Medulla oblongata (tissue), 1 donor: ENCODE measurements around the gene RNF19B.
"Not testable (repeated sequence)": the region's sequence is repeated elsewhere in the genome, so short reads cannot be mapped to it uniquely, and the experiment has no call there.

ENCODE experiments used
- DNase-seq: peaks from one replicate; pipeline ENCODE4 v3.0.0-alpha.2; 2015; ENCODE audit errors: extremely low spot score

RNF19B gene

GRCh38 chr1:32964461-32965250, at the start of gene RNF19B:
RNF19B (minus strand) TSS chr1:32964809; CDS start chr1:32964685, 124 bp downstream.
- peak; percentile 96 for DNase-seq

GRCh38 chr1:33013791-33014190, 49.2 kb upstream of the RNF19B start:
- DNase-seq: no peak

GRCh38 chr1:33012165-33012564, 47.6 kb upstream of the RNF19B start:
- DNase-seq: no peak

GRCh38 chr1:33010932-33011731, 46.5 kb upstream of the RNF19B start:
- peak; percentile 85 for DNase-seq

GRCh38 chr1:33009561-33009960, 45.0 kb upstream of the RNF19B start:
- no peak for DNase-seq

DNA sequence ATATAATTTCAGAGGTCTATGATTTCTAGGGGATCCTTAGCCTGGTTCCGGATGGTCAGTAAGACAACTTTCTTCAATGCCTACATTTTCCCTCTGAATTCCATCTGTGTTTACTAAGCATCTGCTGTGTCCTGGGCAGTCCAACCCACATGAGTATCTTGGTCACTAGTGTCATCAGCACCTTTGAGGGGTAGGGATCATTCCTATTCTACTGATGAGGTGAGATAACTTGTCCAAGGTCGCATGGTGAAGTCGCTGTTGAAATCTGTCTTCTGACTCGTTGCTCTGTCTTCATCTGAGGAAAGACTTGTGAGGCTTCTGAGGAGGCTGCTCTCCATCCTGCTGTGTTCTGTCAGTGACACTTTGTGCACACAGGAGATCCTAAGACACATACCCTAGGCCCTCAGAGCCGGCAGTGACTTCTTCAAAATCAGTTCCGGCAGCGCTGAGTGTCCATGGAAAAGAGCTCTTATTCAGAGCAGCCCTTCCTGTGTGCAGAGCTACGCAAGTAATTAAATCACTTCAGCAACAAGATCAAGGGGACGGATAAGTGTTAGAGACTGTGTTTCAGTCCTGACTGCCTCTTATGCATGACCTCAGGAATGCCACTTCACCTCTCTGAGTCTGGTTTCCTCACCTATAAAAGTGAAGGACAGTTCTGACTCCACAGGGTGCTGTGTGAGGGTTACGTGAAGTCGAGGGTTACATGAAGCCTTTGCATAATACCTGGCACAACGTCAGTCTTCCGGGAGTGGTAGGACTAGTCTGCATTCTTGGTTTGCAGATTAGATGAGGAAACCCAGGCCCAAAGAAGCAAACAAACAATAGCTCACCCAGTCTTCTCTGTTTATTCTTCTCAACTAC, 43.7 kb upstream of the RNF19B start:
- DNase-seq: no peak

DNA sequence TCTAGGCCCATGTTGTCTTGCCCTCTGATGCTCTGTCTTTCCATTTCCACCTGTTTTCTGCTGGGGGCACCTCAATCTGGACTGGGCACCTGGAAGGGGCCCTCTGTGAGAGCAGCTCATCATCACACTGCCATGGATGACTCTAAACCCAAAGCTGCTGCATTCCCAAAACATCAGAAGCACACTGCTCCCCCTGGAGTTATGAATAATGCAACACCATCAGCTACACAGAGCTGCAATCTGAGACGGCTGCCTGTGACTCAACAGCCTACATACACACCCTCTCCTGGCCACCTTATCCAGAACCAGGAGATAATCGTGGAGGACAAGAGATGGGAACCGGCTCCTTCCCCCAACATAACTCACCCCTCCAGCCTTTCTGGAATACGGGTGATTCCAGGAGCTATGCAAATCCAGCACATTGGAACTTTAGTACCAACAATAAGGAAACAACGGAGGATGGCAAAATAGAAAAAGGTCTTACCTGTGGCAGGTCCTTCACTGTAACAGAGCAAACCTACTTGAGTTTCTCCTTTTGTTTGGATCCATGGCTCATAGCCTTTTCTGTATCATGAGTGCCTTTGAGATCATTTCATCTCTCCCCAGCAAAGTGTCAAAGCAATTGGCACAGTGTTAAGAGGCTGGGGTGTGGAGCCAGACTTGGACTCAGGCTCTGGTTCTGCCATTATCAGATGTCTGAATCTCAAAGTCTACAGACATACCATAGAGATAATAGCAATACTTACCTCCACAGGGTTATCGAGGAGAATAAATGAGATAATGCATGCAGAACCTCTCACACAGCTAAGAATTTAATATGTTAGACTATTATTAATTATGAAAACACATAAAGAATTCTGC, 42.8 kb upstream of the RNF19B start:
- DNase-seq: no peak

GRCh38 chr1:33005838-33006421, 41.3 kb upstream of the RNF19B start:
- no peak for DNase-seq

DNA sequence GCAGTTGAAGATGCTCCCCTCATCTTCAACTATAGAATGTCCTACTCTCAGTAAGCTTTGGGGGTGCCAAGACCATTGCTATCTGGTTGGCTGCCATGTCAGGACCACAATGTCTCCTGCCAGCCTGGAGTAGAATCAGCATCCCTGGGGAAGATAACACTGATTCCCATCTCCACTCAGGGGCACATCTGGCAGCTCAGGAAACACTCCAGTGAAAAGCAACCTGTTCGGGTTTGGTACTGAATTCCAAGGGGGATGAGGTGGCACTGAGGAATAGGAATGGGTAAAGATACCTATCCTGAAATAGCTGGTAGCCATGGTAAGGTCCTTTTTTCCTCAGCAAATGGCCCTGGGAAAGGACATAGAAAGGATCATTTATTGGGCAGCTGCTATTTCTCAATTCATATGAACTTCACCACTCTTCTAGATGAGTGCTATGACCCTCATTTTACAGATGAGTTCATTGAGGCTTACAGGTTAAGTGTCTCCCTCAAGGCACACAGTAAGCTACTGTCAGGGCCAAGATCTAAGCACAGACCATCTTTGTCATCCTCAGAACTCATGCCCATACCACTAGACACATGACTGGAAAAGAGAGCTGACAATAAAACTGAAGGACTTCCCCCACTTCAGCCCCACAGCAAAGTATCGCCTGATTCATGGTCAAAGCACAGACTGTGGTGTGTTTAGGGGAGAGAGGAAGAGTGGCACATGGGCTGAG, 40.7 kb upstream of the RNF19B start:
- DNase-seq: peak; percentile 72

- DNase-seq: no peak
These were observed 40.0 kb upstream of the RNF19B start for GRCh38 chr1:33004613-33005012.

DNA sequence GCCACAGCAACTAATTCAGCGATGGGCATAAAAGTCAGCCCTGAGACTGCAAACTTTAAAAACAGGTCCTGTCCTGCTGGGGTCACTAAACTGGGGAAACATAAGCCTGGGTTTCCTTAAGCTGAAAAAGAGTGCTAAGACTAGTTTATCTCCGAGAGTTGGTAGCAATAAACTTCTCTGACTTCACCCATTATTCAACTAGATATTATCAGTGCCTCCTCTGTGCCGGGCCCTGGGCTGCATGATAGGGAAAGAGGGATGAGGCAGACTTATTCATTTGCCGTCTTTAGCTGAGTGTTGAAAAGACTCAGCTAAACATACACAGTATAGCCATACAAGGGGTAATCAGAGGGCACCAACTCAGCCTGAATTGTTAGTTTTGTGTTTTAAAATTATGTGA, 39.0 kb upstream of the RNF19B start:
- no peak for DNase-seq

DNA sequence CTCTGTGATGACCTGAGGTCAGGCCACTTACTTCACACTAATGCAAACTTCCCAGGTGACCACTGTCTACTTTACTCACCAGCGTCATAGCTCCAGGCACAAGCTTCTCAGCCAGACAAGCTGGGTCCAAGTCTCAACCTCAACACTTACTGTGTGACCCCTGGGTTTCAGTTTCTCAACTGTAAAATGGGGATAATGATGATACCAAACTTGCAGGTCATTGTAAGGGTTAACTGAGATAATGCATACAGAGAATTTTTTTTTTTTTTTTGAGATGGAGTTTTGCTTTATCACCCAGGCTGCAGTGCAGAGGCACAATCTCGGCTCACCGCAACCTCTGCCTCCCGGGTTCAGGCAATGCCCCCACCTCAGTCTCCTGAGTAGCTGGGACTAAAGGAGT, 37.4 kb upstream of the RNF19B start:
- no peak for DNase-seq

- DNase-seq: no peak
These were observed 36.7 kb upstream of the RNF19B start for GRCh38 chr1:33001282-33001681.

GRCh38 chr1:33000427-33001026, 35.9 kb upstream of the RNF19B start:
- DNase-seq: no peak

DNA sequence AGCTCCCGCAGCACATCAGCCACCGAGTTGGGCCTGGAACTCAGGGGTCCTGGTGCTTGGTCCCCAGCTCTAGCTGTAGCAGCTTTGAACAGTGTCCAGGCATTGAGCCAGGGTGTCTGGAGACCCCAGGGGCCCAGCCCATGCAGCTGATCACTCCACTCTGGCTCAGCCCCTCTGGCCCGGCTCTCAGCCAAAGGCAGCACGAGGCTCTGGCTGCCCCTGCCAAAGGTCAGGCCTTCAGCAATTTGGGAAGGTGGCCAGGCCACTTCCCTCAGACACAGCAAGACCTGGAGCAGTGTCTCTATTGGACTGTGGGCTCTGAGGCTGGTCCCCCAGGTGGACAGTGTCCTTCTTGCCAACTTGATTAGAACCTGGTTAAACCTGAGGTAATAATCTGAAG, 34.4 kb upstream of the RNF19B start:
- DNase-seq: no peak

DNA sequence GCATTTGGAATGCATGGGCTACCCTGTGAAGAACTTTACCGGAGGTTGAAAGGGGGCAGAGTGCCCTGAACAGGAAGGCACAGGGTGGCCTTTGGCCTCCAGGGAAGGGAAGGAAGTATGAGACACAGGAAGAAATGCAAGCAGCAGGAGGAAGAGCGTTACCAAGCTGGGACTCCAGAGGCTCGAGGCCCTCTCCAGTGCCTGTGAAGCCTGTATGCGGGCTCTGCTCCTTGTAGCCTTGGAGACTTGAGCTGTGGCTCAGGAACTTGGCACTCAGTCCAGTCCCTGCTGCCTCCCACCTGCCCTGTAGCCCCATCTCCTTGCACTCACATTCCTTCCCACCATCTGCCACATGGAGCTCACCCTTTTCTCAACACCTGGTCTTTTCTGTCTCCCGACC, 33.5 kb upstream of the RNF19B start:
- no peak for DNase-seq

DNA sequence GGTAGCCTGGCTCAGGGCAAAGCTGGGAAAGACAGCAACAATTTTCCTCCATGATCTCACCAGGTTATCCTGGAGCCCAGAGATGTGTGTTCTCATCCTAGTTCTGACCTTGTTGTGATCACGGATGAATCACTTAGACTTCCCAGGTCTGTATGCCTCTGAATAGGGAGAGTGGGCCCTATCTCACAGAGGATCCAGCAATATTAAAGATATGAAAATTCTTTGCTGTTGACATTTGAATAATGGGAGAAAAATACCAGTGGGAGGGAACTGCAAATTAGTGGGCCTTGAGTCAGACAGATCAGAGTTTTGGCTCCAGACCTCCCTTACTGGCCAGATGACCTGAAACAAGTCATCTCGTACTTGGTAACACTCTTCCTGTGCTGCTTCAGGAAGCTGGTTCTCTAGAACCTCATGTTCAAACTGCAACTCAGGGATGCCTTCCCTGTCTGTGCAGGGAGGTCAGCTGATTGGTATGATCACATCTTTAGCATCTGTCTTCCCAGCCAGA, 32.8 kb upstream of the RNF19B start:
- DNase-seq: no peak

- not testable (repeated sequence) for DNase-seq
These were observed 28.7 kb upstream of the RNF19B start for GRCh38 chr1:32993324-32993636.

GRCh38 chr1:32992489-32993323, 28.1 kb upstream of the RNF19B start:
- DNase-seq: peak; percentile 86
